ENCODE data around the gene STX7.
A peak's percentile ranks its signal among the peaks of the same experiment; 100 is the strongest.

STX7 gene

DNA sequence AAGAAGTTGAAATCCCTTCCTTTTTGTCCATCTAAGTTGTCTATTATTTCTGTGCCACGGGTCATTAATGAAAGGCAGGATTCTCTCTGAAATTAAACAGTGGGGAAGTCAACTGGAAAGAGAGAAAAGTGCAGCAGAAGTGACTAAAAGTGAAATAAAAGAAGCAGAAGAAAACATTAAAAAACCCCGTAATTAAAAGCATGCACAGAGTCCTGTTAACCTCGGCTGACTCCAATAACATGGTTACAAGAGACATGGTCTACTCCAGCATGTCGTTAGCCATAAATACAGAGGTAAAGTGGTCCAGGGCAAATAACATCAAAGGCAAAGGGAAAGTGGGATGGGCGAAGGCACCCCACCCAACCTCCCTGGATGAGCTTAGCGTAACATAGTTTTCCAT lies 98.6 kb downstream of the STX7 start:
- no peak for DNase-seq (ENCODE audit: low read depth, low spot score)

DNA sequence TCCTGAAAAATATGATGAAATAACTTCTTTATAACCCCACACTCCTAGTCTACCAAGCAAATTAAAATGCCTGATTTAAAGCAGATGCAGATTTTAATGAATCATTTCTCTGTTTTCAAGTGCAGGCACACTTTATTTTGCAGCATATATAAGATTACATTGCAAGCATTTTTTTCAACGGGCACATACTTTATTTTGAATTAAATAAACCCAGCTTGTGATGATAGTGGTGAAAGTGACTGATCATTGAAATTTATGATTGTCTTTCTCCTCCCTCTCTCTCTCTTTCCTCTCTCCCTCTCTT lies 99.5 kb downstream of the STX7 start:
- DNase-seq (ENCODE audit: low read depth, low spot score) = no peak

DNA sequence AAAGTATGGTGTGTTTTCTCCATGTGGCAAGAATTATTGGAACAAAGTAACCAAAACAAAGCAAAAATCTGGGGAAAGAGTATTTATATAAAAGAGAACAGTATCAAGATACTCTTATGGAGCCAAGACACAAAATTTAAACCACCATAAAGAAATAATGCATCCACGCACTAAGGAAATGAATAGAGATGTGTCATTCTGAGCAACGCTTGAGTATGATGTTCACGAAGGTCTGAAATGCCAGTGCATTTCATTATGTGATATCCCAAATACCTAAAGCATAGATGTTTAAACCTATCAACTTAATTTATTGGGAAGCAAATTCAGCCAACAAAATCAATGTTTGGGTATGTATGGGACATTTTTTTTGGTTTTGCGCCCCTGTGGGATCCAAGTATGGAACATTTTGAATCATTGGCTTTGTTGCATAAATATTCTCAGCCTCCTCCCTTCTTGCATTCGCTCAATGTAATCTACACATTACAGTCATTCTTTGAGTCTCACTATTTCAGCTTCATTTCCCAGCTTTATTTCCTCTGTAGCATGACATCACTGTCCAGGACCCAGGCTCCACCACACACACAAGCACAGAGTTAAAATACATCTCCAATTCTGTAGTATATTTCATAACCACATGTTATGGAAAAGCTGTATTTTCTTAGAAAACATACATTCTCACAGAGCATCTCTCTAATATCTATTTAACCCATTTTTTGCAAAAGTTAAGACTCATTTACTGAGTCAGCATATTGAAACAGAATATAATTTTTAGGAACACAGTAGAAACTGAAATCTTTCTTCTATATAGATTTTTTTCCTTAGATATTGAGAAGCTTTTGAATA lies 100.0 kb downstream of the STX7 start:
- no peak for DNase-seq (ENCODE audit: low read depth, low spot score)

DNA sequence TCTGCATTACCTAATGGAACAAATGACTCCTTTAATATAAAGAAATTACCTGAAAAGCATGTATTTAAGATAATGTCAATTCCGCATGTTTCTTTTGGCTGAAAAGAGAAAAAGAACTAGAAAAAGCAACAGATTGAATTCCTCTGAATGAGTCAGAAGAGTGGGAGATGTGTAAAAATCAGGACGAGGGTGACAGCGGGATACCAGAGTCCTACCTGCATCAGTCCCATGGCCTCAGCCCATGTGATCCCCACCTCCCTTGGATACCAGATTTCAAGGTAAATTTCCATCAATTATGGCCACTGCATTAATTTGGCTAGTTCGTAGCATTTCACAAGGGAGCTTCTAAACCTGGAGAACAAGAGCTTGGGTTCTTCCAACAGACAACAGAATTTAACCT lies 101.6 kb downstream of the STX7 start:
- no peak for DNase-seq (ENCODE audit: low read depth, low spot score)

DNA sequence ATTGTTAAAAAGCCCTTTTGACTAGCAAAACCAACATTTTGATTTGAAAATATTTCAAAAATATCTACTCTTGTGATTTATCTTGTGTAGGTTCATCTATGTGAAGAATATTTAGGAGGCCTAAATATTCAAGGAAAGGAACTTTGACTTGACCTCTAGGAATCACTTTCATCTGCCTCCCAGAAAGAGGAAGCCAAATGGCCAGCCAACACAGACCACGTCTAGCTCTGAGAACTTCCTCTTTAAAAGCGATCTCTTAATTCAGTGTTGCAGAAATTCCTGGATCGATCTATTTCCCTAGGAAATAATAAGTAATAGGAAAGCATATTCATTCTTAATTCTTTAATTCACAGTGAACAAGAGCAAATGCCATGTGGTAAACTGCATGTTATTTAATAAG lies 102.1 kb downstream of the STX7 start:
- DNase-seq (ENCODE audit: low read depth, low spot score) = no peak

DNA sequence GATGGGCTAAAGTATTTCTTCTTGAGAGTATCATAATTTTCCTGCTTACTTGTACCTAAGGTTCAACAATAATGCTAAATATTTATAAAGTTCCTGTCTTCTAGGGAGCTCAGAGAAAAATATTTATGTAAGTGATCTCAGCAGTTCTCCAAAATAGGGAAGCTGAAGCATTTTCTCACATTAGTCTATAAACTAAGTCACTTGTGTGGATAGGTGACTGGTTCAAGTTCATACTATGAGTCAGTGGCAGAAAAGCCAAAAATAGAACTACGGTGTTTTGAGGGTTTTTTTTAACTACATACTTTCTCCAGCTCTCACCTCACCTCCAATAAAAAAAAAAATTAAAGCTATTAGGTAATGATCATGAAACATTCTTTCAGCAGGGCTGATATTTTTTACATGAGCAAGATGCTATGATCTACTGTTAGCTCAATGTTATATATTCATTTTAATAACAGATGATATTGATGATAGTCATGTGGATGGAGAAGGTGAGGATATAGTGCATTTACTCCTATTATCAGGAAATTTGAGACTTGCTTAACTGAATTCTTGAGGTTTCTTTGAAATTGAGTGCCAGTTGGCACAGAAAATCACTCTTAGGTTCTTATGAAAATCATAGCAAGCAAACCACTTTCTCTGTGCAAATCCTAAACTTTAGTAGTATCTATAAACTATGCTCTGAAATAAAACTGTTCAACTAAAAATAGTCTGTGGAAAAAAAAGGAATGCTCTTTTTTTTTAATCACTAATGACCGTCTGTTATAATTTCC lies 107.6 kb downstream of the STX7 start:
- DNase-seq (ENCODE audit: low read depth, low spot score) = no peak

DNA sequence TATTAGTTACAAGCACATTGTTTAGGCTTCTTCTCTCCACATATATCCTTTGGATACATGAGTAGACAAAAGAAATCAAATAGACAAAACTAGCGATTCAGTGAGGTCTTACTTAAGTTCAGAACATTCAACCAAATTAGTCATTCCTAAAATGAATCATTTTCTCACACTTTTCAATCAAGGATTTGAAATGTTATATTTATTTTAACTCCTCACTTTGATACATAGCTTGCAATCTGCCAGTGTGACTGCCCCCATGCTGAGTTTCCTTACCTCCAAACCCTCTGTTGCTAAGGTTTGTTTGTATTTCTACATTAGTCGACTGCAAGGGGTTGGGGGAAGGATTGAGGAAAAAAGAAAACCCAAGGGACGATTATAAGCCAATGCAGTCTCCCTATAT lies 108.2 kb downstream of the STX7 start:
- DNase-seq (ENCODE audit: low read depth, low spot score) = no peak

DNA sequence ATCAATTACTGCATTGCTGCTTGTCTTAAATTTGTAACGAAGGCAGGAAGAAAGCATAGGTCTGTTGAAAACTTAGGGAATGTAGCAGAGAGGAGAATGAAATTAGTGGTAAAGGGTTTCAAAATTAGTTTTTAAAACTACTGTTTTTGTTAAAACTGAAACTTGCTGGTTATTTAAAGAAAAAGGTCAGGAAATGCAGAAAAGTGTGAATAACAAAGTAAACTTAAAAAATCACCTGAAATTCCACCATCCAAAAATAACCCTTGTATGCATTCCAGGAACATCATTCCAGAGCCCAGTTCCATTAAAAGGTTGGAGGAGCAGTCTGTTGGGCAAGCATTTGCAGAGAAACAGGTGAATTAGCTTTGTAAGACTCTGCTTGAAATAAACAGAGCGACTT lies 108.6 kb downstream of the STX7 start:
- no peak for DNase-seq (ENCODE audit: low read depth, low spot score)

DNA sequence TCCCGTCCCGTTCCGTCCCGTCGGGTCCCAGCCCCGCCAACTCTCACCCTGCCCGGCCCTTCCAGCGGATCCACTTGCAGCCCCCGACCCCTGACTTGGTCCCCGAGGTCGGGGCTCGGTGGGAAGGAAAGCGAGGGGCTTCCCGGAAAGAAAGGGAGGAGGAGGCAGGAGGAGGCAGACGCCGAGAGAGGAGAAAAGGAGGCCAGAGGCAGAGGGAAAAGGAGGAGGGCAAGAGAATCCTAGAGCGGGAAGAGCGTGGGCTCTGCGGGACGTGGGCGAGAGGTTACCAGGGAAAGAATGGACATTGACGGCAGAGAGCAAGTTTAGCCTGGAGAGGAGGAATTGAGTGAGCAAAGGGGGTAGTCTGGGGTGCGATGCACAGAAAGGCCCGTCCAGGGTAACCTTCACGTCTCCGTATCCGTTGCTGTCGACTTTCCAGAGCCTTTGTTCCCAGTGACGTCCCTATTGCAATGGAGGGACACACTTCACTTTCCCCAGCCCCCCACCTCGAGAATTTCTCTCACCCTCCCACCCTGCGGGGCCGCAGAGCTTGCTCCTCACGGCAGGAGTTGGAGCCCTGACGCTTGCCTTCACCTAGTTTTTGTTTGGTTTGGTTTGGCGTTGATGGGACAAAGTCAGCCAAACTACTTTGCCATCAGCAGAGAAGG lies 111.2 kb downstream of the STX7 start:
- DNase-seq (ENCODE audit: low read depth, low spot score) = peak; percentile 17

DNA sequence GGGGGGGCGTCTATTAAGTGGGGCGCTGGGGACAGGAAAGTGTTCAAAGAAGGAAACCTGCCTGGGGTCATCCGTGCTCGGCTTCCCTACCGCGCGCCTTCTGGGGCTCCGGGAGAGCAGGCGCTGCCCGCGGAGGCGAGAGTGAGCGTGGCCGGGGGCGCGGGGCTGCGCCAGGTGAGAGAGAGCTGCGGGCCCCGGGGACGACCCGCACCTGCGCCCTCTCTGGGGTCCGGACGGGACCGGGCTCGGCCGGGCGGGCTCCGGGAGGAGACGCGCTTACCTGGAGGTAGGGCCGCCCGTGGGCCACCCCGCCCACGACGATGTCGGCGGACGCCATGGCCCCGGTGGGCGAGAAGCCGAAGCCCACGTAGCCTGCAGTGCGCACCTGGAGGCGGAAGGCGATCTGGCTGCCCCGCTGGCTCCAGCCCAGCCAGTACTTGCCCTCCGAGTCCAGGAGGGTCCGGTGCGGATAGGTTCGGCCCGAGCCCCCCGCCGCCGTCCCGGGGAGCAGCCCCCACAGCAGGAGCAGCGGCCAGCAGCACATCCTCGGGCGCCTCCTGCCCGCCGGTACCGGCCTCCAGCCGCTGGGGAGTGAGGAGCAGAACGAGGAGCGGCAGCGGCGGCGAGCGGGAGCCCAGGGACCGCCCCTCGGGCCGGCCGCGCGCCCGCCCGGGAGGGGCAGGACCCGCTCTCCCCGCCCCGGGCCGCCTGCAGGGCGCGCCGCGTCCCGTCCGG lies 111.9 kb downstream of the STX7 start, which contains the start of gene MOXD1:
Gene MOXD1, minus strand, starts transcription at position 593 of the 735 bp plus-strand sequence. Its CDS starts 49 bp downstream, at position 544.
- peak; percentile 57 for DNase-seq (ENCODE audit: low read depth, low spot score)

DNA sequence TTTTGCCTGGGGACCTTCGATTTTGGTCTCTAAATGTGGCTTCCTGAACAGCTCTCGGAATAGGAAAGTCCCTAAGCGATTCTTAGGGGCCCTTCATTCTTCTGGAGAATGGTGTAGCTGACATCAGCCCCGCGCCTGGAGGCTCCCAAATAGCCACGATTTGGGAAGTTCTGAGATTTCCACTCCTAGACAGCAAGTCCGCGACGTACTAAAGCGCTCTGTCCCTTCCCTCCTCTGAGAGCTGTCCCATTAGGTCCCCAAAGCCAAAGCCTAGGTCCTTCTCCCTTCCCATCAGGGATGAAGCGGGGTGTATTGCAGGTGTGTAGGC lies 112.4 kb downstream of the STX7 start:
- DNase-seq (ENCODE audit: low read depth, low spot score) = peak; percentile 20

DNA sequence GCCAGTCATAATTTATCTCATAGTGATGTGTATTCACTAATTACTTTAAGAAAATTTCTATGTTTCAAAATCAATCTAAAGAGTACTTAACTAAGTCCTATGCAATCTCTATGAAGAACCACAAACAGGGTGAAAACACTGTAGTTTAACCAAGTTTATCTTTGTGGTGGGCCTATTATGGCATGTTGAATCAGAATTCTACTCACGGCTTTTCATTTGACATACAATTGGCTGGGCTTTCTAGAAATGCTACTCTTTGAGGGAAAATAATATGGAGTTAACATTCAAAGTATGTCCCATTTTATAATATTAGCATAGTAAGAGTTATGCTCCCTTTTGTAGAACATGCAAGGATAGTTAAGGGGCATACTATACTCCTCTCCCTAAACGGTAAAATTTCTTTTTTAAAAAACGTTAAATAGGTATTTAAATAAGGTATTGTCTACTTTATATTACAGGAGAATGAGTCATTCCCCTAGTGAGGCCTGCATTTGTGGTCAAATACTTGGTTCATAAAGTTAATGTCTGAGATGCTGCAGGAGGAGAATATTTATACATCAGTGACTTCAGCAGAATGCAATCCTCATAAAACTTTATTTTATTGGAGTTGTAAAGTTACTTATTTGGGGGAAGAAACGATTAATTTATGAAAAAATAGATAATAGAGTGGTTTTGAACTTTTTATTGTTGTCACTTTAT lies 113.4 kb downstream of the STX7 start:
- DNase-seq (ENCODE audit: low read depth, low spot score) = no peak

Measured in ELF-1 (cell line).